IgD-negative memory B cell (primary cell): ENCODE measurements around the gene MID1. TPM values are rescaled to one million over a fixed set of nuclear protein-coding genes. Genes with fewer than 3 reads are reported as not detected.

ENCODE experiments used
- H3K27ac Mint-ChIP-seq, 3 donors: one replicate each; pipeline ENCODE4 v1.8.0; 2020 to 2022; ENCODE audit warnings: mild to moderate bottlenecking in 3 of 3, mixed read lengths in 3 of 3, moderate library complexity in 1 of 3
- H3K27me3 Mint-ChIP-seq: one replicate; pipeline ENCODE4 v1.8.0; 2021; ENCODE audit warnings: mixed read lengths
- H3K36me3 Mint-ChIP-seq: one replicate; pipeline ENCODE4 v1.8.0; 2020; ENCODE audit warnings: mild to moderate bottlenecking, mixed read lengths
- H3K4me1 Mint-ChIP-seq, 3 donors: one replicate each; pipeline ENCODE4 v1.8.0; 2020 to 2022; ENCODE audit warnings: mixed read lengths in 3 of 3, mild to moderate bottlenecking in 1 of 3
- H3K4me3 Mint-ChIP-seq, 4 donors: one replicate each; pipeline ENCODE4 v1.8.0; 2020 to 2022; ENCODE audit warnings: mild to moderate bottlenecking in 4 of 4, mixed read lengths in 4 of 4, moderate library complexity in 3 of 4
- H3K9me3 Mint-ChIP-seq, 3 donors: one replicate each; pipeline ENCODE4 v1.8.0; 2020 to 2021; ENCODE audit warnings: mixed read lengths in 3 of 3, mild to moderate bottlenecking in 1 of 3
- polyA plus RNA-seq: library from polyadenylated mRNA; unstranded; fragments of 300-500 nt; fragmentation: Illumina TruSeq; gene quantifications from one replicate; pipeline ENCODE4 v1.2.3, GENCODE V29; 2021

MID1 gene
- polyA plus RNA-seq, 1 donor from 2014 or later = 0.19 TPM

GRCh38 chrX:10483191-10483831 lies 137.1 kb downstream of the MID1 start:
- peaks cover 2 to 4% (median 3%) of the 10 kb centered on the region in 3 donors for H3K9me3 Mint-ChIP-seq
- H3K27ac Mint-ChIP-seq = peak overlapping the region in 1 of 3 donors; percentile 6
- H3K36me3 Mint-ChIP-seq = no peaks in the 10 kb centered on the region
- H3K4me1 Mint-ChIP-seq = peaks cover 7 to 10% (median 8%) of the 10 kb centered on the region in 3 donors
- H3K4me3 Mint-ChIP-seq = peak overlapping the region in 1 of 4 donors; percentile 65
- no peaks in the 10 kb centered on the region for H3K27me3 Mint-ChIP-seq

DNA sequence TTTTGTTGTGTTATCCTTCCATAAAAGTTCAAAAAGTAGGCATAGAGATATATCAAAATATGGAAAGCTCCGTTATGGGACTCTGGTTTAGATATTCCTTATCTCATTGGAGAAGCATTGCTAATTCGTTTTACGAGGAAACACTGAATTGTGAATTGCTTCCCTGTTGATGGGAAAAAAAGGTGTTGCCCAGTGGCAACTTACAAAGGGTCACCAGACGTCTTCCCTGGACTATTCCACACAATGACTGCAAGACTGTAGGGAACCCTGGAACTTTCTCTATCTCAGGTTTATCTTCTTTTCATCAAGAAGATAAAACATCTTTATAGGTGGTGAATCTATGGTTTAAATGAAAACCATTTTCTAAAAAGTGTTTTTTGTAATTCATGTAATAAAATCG lies 137.7 kb downstream of the MID1 start:
- Mint-ChIP-seq H3K36me3 (no peaks in the 10 kb centered on the region), H3K27ac (peak overlapping the region in 1 of 3 donors; percentile 48), H3K4me1 (peaks cover 7 to 10% (median 8%) of the 10 kb centered on the region in 3 donors), H3K4me3 (peak overlapping the region in 3 of 4 donors; percentile 71 to 76 (median 71)), H3K27me3 (no peaks in the 10 kb centered on the region), H3K9me3 (peaks cover 2 to 4% (median 3%) of the 10 kb centered on the region in 3 donors)

DNA sequence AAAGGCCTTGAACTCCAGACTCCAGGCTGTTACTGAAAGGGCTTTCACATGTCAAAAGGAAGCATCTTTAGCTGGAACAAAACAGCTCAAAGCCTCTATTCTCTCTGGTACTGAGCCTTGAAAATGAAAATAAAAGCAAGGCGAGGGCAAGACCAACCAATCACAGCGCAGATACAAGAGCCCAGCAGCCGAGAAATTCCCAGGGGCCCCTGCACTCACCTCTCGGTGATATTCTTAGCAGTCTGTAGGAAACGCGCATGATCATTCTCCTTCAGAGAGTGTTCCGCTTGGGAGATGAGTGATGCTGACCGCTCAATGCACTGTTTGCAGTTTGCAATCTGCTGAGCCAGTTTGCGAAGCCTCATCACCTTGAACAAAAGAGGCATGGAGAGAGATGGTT lies 138.1 kb downstream of the MID1 start:
- Mint-ChIP-seq H3K9me3 (peaks cover 2 to 4% (median 3%) of the 10 kb centered on the region in 3 donors), H3K4me3 (peak overlapping the region in 3 of 4 donors; percentile 71 to 76 (median 71)), H3K36me3 (no peaks in the 10 kb centered on the region), H3K27ac (peak overlapping the region in 1 of 3 donors; percentile 48), H3K4me1 (peaks cover 7 to 10% (median 8%) of the 10 kb centered on the region in 3 donors), H3K27me3 (no peaks in the 10 kb centered on the region)

DNA sequence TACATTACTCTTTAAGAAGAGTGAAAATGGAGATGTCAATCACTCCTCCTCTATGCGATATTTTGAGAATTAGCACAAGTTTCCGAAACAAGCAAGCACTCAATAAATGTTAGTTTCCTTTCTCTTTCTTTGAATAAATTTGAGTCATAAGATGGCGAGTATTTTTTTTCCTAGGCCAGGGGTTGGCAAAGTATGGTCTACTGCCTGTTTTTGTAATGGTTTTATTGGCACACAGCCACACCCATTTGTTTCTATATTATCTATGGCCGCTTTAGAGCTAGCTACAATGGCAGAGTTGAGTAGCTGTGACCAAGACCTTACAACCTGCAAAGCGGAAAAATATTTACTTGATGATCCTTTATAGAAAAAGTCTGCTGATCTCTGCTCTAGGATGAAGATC lies 139.5 kb downstream of the MID1 start:
- Mint-ChIP-seq H3K9me3 (peaks cover 2 to 4% (median 3%) of the 10 kb centered on the region in 3 donors), H3K4me1 (peaks cover 7 to 10% (median 8%) of the 10 kb centered on the region in 3 donors), H3K27me3 (no peaks in the 10 kb centered on the region), H3K36me3 (no peaks in the 10 kb centered on the region), H3K4me3 (peak overlapping the region in 1 of 4 donors; percentile 9), H3K27ac (peak overlapping the region in 1 of 3 donors; percentile 47)

DNA sequence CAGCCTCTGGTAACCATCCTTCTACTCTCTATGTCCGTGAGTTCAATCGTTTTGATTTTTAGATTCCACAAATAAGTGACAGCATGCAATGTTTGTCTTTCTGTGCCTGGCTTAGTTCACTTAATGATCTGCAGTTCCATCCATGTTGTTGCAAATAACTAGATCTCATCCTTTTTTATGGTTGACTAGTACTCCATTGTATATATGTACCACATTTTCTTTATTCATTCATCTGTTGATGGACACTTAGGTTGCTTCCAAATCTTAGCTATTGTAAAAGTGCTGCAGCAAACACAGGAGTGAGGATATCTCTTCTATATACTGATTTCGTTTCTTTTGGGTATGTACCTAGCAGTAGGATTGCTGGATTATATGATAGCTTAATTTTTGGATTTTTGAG lies 140.9 kb downstream of the MID1 start:
- no peaks in the 10 kb centered on the region for H3K36me3 Mint-ChIP-seq
- H3K4me3 Mint-ChIP-seq = no peak overlapping the region
- no peak overlapping the region for H3K27ac Mint-ChIP-seq
- H3K9me3 Mint-ChIP-seq = peaks cover 2 to 4% (median 3%) of the 10 kb centered on the region in 3 donors
- peaks cover 7 to 10% (median 10%) of the 10 kb centered on the region in 3 donors for H3K4me1 Mint-ChIP-seq
- H3K27me3 Mint-ChIP-seq = no peaks in the 10 kb centered on the region

GRCh38 chrX:10477525-10477924 lies 142.9 kb downstream of the MID1 start:
- no peak overlapping the region for H3K4me3 Mint-ChIP-seq
- peaks cover 2% of the 10 kb centered on the region for H3K27me3 Mint-ChIP-seq
- peaks cover 7 to 12% (median 8%) of the 10 kb centered on the region in 3 donors for H3K4me1 Mint-ChIP-seq
- H3K36me3 Mint-ChIP-seq = no peaks in the 10 kb centered on the region
- H3K27ac Mint-ChIP-seq = no peak overlapping the region
- H3K9me3 Mint-ChIP-seq = peaks cover 2 to 4% (median 3%) of the 10 kb centered on the region in 3 donors

DNA sequence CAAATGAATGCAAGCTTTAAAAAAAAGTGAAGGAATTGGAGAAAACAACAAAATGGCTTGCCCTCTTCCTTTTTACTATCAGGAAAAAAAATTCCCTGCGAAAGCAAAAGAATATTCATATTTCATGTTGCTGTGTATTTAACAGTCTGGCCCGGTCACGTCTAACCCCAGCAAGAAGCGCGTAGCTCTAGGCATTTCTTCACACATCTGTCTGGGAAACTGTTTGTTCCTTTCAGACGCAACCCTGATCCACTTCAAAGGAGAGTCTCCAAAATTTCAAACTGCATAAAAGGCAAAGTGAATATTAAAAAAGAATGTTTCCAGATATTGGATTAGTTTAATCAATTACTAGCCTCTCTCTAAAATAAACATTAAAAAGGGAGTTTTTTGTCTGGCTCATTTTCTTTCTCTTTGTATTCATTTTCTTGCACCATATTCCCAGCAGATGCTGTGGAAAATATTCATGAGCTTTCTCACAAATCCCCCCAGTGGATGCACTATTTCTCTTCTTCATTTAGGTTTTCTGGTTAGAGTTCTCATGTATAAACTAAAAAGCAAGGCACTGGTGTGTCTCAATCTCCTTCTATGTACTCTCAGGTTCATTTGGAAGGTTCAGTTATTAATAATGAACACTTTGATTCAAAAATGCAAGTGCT lies 145.3 kb downstream of the MID1 start:
- Mint-ChIP-seq H3K36me3 (no peaks in the 10 kb centered on the region), H3K4me1 (peaks cover 0 to 4% (median 0%) of the 10 kb centered on the region in 3 donors), H3K9me3 (peaks cover 2 to 4% (median 3%) of the 10 kb centered on the region in 3 donors), H3K27me3 (peaks cover 5% of the 10 kb centered on the region), H3K4me3 (no peak overlapping the region), H3K27ac (no peak overlapping the region)

- Mint-ChIP-seq H3K4me1 (peaks cover 0 to 4% (median 0%) of the 10 kb centered on the region in 3 donors), H3K27ac (no peak overlapping the region), H3K9me3 (peaks cover 2% of the 10 kb centered on the region in 3 donors), H3K27me3 (peaks cover 5% of the 10 kb centered on the region), H3K4me3 (no peak overlapping the region), H3K36me3 (no peaks in the 10 kb centered on the region)
Observed at GRCh38 chrX:10474510-10474909, 145.9 kb downstream of the MID1 start.

- H3K4me3 Mint-ChIP-seq = no peak overlapping the region
- no peaks in the 10 kb centered on the region for H3K9me3 Mint-ChIP-seq
- peaks cover 0 to 7% (median 5%) of the 10 kb centered on the region in 3 donors for H3K4me1 Mint-ChIP-seq
- no peak overlapping the region for H3K27ac Mint-ChIP-seq
- H3K27me3 Mint-ChIP-seq = peaks cover 5% of the 10 kb centered on the region
- peaks cover 3% of the 10 kb centered on the region for H3K36me3 Mint-ChIP-seq
Observed at GRCh38 chrX:10471418-10471817, 149.0 kb downstream of the MID1 start.

DNA sequence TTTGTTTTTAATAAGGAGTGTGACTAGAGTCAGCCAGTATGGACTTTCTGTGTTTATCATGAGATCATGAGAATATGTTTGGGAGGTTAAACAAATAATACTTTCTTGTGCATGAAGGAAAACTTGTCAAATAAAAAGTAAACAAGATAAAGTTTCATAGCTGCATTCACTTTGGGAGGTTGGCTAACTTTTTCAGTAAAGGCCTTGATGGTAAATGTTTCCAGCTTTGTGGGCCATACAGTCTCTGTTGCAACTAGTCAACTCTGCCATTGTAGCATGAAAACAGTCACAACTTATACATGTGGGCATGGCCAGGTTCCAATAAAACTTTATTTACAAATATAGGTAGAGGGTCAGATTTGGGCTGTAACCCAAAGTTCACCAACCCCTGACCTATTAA lies 150.4 kb downstream of the MID1 start:
- Mint-ChIP-seq H3K4me1 (peaks cover 0 to 6% (median 5%) of the 10 kb centered on the region in 3 donors), H3K27ac (no peak overlapping the region), H3K9me3 (no peaks in the 10 kb centered on the region), H3K4me3 (no peak overlapping the region), H3K27me3 (peaks cover 5% of the 10 kb centered on the region), H3K36me3 (peaks cover 3% of the 10 kb centered on the region)

DNA sequence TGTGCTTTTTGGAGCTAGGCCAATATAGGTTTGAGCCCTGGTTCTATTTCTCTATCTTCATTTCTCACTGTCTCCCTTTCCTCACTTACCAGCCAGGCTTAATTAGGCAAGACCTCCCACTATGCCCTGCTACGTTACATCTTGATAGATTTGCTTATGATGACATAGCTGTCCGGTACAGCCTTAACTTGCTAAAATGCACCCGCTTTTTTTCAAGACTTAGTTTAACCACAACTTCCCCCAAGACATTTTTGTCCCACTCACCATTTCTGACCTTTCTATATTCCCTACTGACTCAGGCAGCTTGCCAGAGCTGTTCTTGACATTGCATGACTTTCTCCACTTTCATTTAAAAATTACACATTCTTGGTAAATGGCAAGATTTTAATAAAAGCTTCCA lies 152.6 kb downstream of the MID1 start:
- Mint-ChIP-seq H3K9me3 (no peaks in the 10 kb centered on the region), H3K4me3 (peak overlapping the region in 1 of 4 donors; percentile 30), H3K36me3 (peaks cover 3% of the 10 kb centered on the region), H3K4me1 (peaks cover 0 to 5% (median 3%) of the 10 kb centered on the region in 3 donors), H3K27ac (no peak overlapping the region), H3K27me3 (peaks cover 3% of the 10 kb centered on the region)

GRCh38 chrX:10465254-10465653 lies 155.1 kb downstream of the MID1 start:
- no peaks in the 10 kb centered on the region for H3K9me3 Mint-ChIP-seq
- H3K4me1 Mint-ChIP-seq = peaks cover 0 to 5% (median 3%) of the 10 kb centered on the region in 3 donors
- H3K36me3 Mint-ChIP-seq = peaks cover 3% of the 10 kb centered on the region
- H3K27me3 Mint-ChIP-seq = no peaks in the 10 kb centered on the region
- H3K4me3 Mint-ChIP-seq = no peak overlapping the region
- H3K27ac Mint-ChIP-seq = no peak overlapping the region

GRCh38 chrX:10457092-10457491 lies 163.3 kb downstream of the MID1 start:
- Mint-ChIP-seq H3K4me3 (no peak overlapping the region), H3K4me1 (no peaks in the 10 kb centered on the region), H3K27ac (no peak overlapping the region), H3K36me3 (no peaks in the 10 kb centered on the region), H3K9me3 (peaks cover 0 to 10% (median 4%) of the 10 kb centered on the region in 3 donors), H3K27me3 (no peaks in the 10 kb centered on the region)

GRCh38 chrX:10453945-10454344 lies 166.4 kb downstream of the MID1 start:
- peaks cover 0 to 10% (median 4%) of the 10 kb centered on the region in 3 donors for H3K9me3 Mint-ChIP-seq
- no peak overlapping the region for H3K27ac Mint-ChIP-seq
- H3K4me1 Mint-ChIP-seq = no peaks in the 10 kb centered on the region
- no peaks in the 10 kb centered on the region for H3K36me3 Mint-ChIP-seq
- H3K4me3 Mint-ChIP-seq = no peak overlapping the region
- H3K27me3 Mint-ChIP-seq = no peaks in the 10 kb centered on the region

GRCh38 chrX:10450959-10451355 lies 169.4 kb downstream of the MID1 start:
- Mint-ChIP-seq H3K27ac (no peak overlapping the region), H3K27me3 (no peaks in the 10 kb centered on the region), H3K4me1 (no peaks in the 10 kb centered on the region), H3K36me3 (no peaks in the 10 kb centered on the region), H3K9me3 (peaks cover 0 to 7% (median 4%) of the 10 kb centered on the region in 3 donors), H3K4me3 (no peak overlapping the region)
